ENCODE data around the gene ZNF484. TPM values are rescaled to one million over a fixed set of nuclear protein-coding genes. Genes with fewer than 3 reads are reported as not detected.
"Not testable (repeated sequence)": the region's sequence is repeated elsewhere in the genome, so short reads cannot be mapped to it uniquely, and the experiment has no call there.

Gene ZNF484
- total RNA-seq (10 to 100 TPM; 12.4 to 25.4 (median 14.0) TPM), polyA plus RNA-seq (1 to 10 TPM; 7.1 to 7.2 TPM), total RNA-seq (65.0 reads per million, percentile 76 among the genes with 10 or more reads in this experiment)

DNA sequence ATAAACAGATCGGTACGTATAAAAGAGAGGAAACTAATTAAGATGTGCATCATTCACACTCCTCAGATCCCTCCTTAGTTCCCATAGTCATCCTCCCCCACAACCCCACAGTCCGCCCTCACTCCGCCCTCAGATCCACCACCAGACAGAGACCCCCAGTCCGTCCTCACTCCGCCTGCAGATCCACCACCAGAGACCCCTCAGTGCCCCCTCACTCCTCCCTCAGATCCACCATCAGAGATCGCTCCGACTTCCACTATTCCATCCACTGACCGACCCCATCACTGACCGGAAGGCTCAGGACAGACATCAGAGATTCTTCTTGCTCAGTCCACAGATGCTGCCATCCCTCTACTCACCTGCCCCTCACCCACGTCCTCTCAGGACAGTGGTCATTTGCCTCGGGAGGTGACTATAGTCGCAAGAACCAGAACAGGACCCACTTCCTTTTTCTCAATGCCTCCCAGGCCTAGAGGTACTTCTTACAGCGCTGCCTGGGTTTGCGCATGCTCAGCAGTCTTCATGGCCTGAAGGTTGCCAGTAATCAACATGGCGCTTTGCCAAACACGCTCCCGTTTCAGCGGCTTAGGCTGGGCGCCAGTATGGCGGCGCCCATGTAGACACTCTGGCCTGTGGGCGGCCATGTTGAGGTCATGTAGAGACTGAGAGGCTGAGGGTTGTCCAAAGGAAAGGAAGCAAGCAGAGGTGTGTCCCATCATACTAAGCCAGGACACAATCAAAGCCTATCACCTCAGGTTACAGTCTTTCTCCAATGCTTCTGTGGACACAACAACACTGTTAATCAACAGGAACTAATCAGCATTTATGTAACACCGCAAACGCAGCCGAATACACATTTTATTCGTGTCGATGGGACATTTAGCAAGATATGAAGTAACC lies at the start of gene ZNF484:
TSS of gene ZNF484 (minus strand) at position 508 of the 900 bp plus-strand sequence. CDS start 3,009 bp downstream, outside the sequence.
- Histone ChIP-seq H3K9me3 (ENCODE audit: control insufficient read depth in 2 of 3, low read length in 3 of 3) (no peaks in the 10 kb centered on the region), H3K4me3 (ENCODE audit: low read length) (peak within 1 kb of the TSS; percentile 77), H3K27ac (ENCODE audit: low read depth, low read length) (peak within 1 kb of the TSS; percentile 90), H3K4me1 (ENCODE audit: control insufficient read depth in 2 of 2, insufficient read depth in 2 of 2, low read length in 2 of 2) (peaks cover 0 to 15% of the 10 kb centered on the region in 2 donors), H3K36me3 (ENCODE audit: control insufficient read depth in 2 of 3, insufficient read depth in 3 of 3, low read length in 3 of 3) (no peaks in the 10 kb centered on the region), H3K27me3 (ENCODE audit: control insufficient read depth in 2 of 2, insufficient read depth in 2 of 2, low read length in 2 of 2) (no peaks in the 10 kb centered on the region)
- Mint-ChIP-seq H3K27ac (peak within 1 kb of the TSS; percentile 94 to 100 (median 99)), H3K36me3 (peaks cover 3 to 18% (median 8%) of the 10 kb centered on the region in 5 donors), H3K4me3 (peak within 1 kb of the TSS; percentile 91 to 100 (median 99)), H3K4me1 (peaks cover 28 to 69% (median 58%) of the 10 kb centered on the region in 7 donors), H3K9me3 (peaks cover 0 to 6% (median 0%) of the 10 kb centered on the region in 11 donors), H3K27me3 (no peaks in the 10 kb centered on the region)
- peak; percentile 99 for ATAC-seq
- POLR2A ChIA-PET = interaction anchor here (0.7 to 1.4 kb wide), 5 partner anchors 10 to 205 kb away, joined by 3 to 4 read pairs (median 4); no protein-coding TSS in a partner anchor
- CTCF ChIA-PET = no interaction called here
- intact Hi-C loops (cut with micrococcal nuclease) = loop anchor here (1.0 to 10.0 kb wide), 17 partner anchors 10 to 1290 kb away; partner anchors contain the start of genes CARD19 (in 2 of the 2), IPPK (in 2 of the 2), CENPP (in 1 of the 2) and FAM120A (in 1 of the 2)
- peak; percentile 86 to 97 (median 94) for DNase-seq

DNA sequence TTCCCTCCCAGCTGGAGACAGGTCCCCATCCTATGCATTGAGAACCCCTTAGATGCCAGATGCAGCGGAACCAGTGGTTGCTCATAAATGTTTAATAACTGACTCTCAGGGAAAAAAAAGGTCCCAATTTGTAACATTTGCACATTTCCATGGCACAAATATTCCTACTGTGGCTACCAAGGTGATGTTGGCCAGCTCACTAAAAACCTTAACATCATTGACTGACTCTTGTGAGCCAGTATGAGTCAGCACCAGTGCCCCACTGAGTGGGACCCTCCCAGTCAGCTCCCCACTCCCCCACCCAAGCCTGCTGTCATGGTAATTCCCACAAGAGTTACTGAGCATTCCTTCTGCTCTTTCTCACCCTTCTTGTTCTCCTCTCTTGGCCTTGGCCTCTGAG lies 42.6 kb upstream of the ZNF484 start:
- Mint-ChIP-seq H3K9me3 (no peaks in the 10 kb centered on the region), H3K4me1 (peaks cover 0 to 40% (median 27%) of the 10 kb centered on the region in 7 donors), H3K4me3 (no peak overlapping the region), H3K27me3 (peaks cover 0 to 8% (median 0%) of the 10 kb centered on the region in 5 donors), H3K27ac (peak overlapping the region in 1 of 9 donors; percentile 24), H3K36me3 (no peaks in the 10 kb centered on the region)
- Histone ChIP-seq H3K36me3 (ENCODE audit: control insufficient read depth in 2 of 3, insufficient read depth in 3 of 3, low read length in 3 of 3) (no peaks in the 10 kb centered on the region), H3K4me3 (ENCODE audit: low read length) (no peak overlapping the region), H3K27ac (ENCODE audit: low read depth, low read length) (no peak overlapping the region), H3K4me1 (ENCODE audit: control insufficient read depth in 2 of 2, insufficient read depth in 2 of 2, low read length in 2 of 2) (no peaks in the 10 kb centered on the region), H3K27me3 (ENCODE audit: control insufficient read depth in 2 of 2, insufficient read depth in 2 of 2, low read length in 2 of 2) (no peaks in the 10 kb centered on the region), H3K9me3 (ENCODE audit: control insufficient read depth in 2 of 3, low read length in 3 of 3) (no peaks in the 10 kb centered on the region)
- ATAC-seq = no peak
- ChIA-PET POLR2A (interaction anchor here (0.6 to 2.0 kb wide), 5 partner anchors 9 to 34 kb away, joined by 3 to 8 read pairs (median 4); no protein-coding TSS in a partner anchor), CTCF (no interaction called here)
- no peak for DNase-seq
- intact Hi-C loops (cut with micrococcal nuclease) = no loop called here

- Mint-ChIP-seq H3K4me1 (peaks cover 3 to 37% (median 27%) of the 10 kb centered on the region in 7 donors), H3K36me3 (no peaks in the 10 kb centered on the region), H3K27me3 (peaks cover 0 to 9% (median 0%) of the 10 kb centered on the region in 5 donors), H3K4me3 (no peak overlapping the region), H3K27ac (peak overlapping the region in 1 of 9 donors; percentile 61), H3K9me3 (no peaks in the 10 kb centered on the region)
- Histone ChIP-seq H3K9me3 (ENCODE audit: control insufficient read depth in 2 of 3, low read length in 3 of 3) (no peaks in the 10 kb centered on the region), H3K4me1 (ENCODE audit: control insufficient read depth in 2 of 2, insufficient read depth in 2 of 2, low read length in 2 of 2) (no peaks in the 10 kb centered on the region), H3K27me3 (ENCODE audit: control insufficient read depth in 2 of 2, insufficient read depth in 2 of 2, low read length in 2 of 2) (no peaks in the 10 kb centered on the region), H3K4me3 (ENCODE audit: low read length) (no peak overlapping the region), H3K27ac (ENCODE audit: low read depth, low read length) (no peak overlapping the region), H3K36me3 (ENCODE audit: control insufficient read depth in 2 of 3, insufficient read depth in 3 of 3, low read length in 3 of 3) (no peaks in the 10 kb centered on the region)
- ATAC-seq (no peak), DNase-seq (no peak)
- ChIA-PET POLR2A (no interaction called here), CTCF (no interaction called here)
- intact Hi-C loops (cut with micrococcal nuclease) = no loop called here
These were observed 39.5 kb upstream of the ZNF484 start for GRCh38 chr9:92917176-92917800.

DNA sequence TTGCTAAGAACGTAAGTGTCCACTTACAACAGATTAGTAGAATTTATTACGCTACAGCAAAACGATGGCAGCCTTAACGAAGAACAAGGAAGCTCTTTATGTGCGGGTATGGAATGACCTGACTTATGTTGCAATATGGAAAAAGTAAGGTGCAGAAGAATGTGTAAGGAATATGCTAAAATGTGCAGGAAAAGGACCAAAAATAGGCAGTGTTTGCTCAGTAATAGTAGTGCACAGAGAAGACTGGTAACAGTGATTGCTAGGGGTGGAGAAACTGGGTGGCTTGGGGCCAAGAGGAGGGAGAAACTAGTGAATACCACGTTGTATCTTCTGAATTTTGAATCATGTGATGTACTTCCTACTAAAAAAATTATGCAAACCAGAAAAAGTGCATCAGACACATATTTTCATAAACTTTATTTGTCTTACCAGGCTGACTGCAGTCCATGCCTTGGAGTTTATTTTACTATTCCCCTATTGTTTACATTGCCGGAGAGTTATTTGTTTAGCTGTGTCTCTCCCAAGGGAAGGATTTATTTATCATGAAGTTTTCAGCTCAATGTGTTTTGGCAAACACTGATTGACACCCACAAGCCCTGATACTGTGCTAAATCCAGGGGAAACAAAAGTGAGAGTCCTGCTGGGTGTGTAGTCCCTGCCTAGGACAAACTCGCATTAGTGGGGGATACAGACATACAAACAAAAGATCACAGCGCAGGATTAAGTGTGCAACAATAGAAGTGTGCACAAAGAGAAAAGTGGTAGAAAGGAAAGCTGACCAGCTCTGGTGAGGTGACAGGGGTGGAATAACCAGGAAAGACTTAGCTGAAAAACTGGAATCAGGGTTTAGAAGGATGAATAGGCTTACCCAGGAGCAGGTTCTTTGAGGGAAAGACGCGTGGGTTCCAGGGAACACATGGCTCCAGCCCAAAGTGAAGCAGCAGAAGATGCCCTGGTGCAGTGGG lies 34.0 kb upstream of the ZNF484 start:
- DNase-seq (no peak), ATAC-seq (no peak)
- no peaks in the 10 kb centered on the region for H3K4me1 ChIP-seq (ENCODE audit: control insufficient read depth in 2 of 2, insufficient read depth in 2 of 2, low read length in 2 of 2)
- H3K4me1 Mint-ChIP-seq = peaks cover 3 to 13% (median 12%) of the 10 kb centered on the region in 7 donors
- no peaks in the 10 kb centered on the region for H3K9me3 Mint-ChIP-seq
- no peak overlapping the region for H3K4me3 Mint-ChIP-seq
- no peaks in the 10 kb centered on the region for H3K9me3 ChIP-seq (ENCODE audit: control insufficient read depth in 2 of 3, low read length in 3 of 3)
- no peaks in the 10 kb centered on the region for H3K36me3 ChIP-seq (ENCODE audit: control insufficient read depth in 2 of 3, insufficient read depth in 3 of 3, low read length in 3 of 3)
- CTCF ChIA-PET = no interaction called here
- H3K4me3 ChIP-seq (ENCODE audit: low read length) = no peak overlapping the region
- intact Hi-C loops (cut with micrococcal nuclease) = no loop called here
- H3K27me3 Mint-ChIP-seq = peaks cover 0 to 33% (median 5%) of the 10 kb centered on the region in 5 donors
- H3K27ac ChIP-seq (ENCODE audit: low read depth, low read length) = no peak overlapping the region
- no peaks in the 10 kb centered on the region for H3K36me3 Mint-ChIP-seq
- H3K27ac Mint-ChIP-seq = peak overlapping the region in 2 of 9 donors; percentile 8 to 20
- POLR2A ChIA-PET = interaction anchor here (0.9 kb wide), 1 partner anchor 9 kb away, joined by 4 read pairs; no protein-coding TSS in a partner anchor
- no peaks in the 10 kb centered on the region for H3K27me3 ChIP-seq (ENCODE audit: control insufficient read depth in 2 of 2, insufficient read depth in 2 of 2, low read length in 2 of 2)

DNA sequence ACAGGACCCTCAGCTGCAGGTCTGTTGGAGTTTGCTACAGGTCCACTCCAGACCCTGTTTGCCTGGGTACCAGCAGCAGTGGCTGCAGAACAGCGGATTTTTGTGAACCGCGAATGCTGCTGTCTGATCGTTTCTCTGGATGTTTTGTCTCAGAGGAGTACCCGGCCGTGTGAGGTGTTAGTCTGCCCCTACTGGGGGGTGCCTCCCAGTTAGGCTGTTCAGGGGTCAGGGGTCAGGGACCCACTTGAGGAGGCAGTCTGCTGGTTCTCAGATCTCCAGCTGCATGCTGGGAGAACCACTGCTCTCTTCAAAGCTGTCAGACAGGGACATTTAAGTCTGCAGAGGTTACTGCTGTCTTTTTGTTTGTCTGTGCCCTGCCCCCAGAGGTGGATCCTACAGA lies 27.3 kb upstream of the ZNF484 start:
- ATAC-seq; H3K36me3 Mint-ChIP-seq; H3K27me3 ChIP-seq (ENCODE audit: control insufficient read depth in 2 of 2, insufficient read depth in 2 of 2, low read length in 2 of 2); intact Hi-C loops (cut with micrococcal nuclease); CTCF ChIA-PET; H3K9me3 Mint-ChIP-seq; H3K9me3 ChIP-seq (ENCODE audit: control insufficient read depth in 2 of 3, low read length in 3 of 3); H3K4me3 ChIP-seq (ENCODE audit: low read length); H3K36me3 ChIP-seq (ENCODE audit: control insufficient read depth in 2 of 3, insufficient read depth in 3 of 3, low read length in 3 of 3); H3K27ac ChIP-seq (ENCODE audit: low read depth, low read length); H3K4me1 ChIP-seq (ENCODE audit: control insufficient read depth in 2 of 2, insufficient read depth in 2 of 2, low read length in 2 of 2); POLR2A ChIA-PET: not testable (repeated sequence)
- peak in 4 of 9 donors; percentile 19 to 43 (median 34) for DNase-seq
- Mint-ChIP-seq H3K4me1 (peaks cover 0 to 19% (median 0%) of the 10 kb centered on the region in 7 donors), H3K4me3 (peak overlapping the region in 8 of 10 donors; percentile 23 to 69 (median 51)), H3K27me3 (peaks cover 0 to 14% (median 0%) of the 10 kb centered on the region in 5 donors), H3K27ac (peak overlapping the region in 6 of 9 donors; percentile 28 to 91 (median 59))
